Progenitor cell of endocrine pancreas (in vitro differentiated cells): ENCODE results near the gene ACOT7. TPM values are rescaled to one million over a fixed set of nuclear protein-coding genes. Genes with fewer than 3 reads are reported as not detected.
"Not testable (repeated sequence)": the region's sequence is repeated elsewhere in the genome, so short reads cannot be mapped to it uniquely, and the experiment has no call there.

ENCODE experiments used
- DNase-seq: peaks from one replicate; pipeline ENCODE4 v3.0.0; 2021; ENCODE audit warnings: low spot score; ENCODE audit not compliant: unreplicated experiment
- H3K27ac Mint-ChIP-seq: 2 replicates; pipeline ENCODE4 v1.8.0; 2021; ENCODE audit warnings: mild to moderate bottlenecking, moderate library complexity, mixed read lengths
- H3K27me3 Mint-ChIP-seq: 2 replicates; pipeline ENCODE4 v1.8.0; 2021; ENCODE audit warnings: mixed read lengths
- H3K36me3 Mint-ChIP-seq: 2 replicates; pipeline ENCODE4 v1.8.0; 2022; ENCODE audit warnings: mixed read lengths; ENCODE audit not compliant: insufficient read depth
- H3K4me1 Mint-ChIP-seq: 2 replicates; pipeline ENCODE4 v1.8.0; 2021; ENCODE audit warnings: low read depth, mixed read lengths
- H3K4me3 Mint-ChIP-seq: 2 replicates; pipeline ENCODE4 v1.8.0; 2021; ENCODE audit warnings: low read depth, mild to moderate bottlenecking, moderate library complexity, mixed read lengths
- H3K9me3 Mint-ChIP-seq: 2 replicates; pipeline ENCODE4 v1.8.0; 2021; ENCODE audit warnings: low read depth, mixed read lengths
- total RNA-seq: library from RNA; stranded (reverse); gene quantifications from 2 replicates; pipeline ENCODE4 v1.2.1, GENCODE V29; 2021
- TF ChIP-seq, protein P1 (sequence below): fragments of 200-600 bp; sonication (generic); IDR thresholded peaks from one replicate; pipeline ENCODE4 v1.5.0; 2021; ENCODE audit warnings: antibody characterized with exemption, mild to moderate bottlenecking; ENCODE audit not compliant: unreplicated experiment

Gene ACOT7
- total RNA-seq, 1 donor from 2014 or later: 30.2 TPM

DNA sequence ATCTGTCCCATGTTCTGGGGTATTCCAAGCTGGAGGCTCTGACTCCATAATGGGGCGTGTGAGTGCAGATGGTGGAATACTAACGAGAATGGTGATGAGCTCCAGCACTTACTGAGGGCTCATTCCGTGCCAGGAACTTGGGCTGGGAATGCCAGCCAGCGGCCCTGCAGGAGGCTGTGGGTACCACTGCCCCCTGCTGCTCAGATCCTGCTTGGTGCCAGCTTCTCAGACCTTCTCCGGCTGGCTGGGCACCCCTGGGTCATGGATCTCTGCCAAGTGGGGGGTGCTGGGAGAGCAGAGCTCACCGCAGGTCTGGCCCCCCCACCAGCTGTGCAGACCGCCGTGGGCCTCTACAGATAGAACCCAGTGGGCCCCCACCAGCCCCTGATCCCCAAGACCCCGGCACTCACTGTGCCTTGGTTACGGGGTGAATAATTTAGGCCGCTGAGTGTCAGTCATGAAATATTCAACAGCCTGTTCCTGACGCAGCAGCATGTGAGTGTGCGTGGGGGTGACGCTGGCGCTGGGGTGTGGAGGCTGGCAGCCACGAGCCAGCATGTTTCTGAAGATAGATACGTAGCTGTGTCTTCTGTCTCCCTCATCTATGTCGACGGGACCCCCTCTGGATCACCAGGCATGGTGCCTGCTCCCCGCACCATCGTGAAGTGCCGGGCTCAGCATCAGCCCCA, 43.6 kb upstream of the ACOT7 start:
- H3K27me3 Mint-ChIP-seq: peaks cover 38% of the 10 kb centered on the region

GRCh38 chr1:6436277-6436676, 42.7 kb upstream of the ACOT7 start:
- not testable (repeated sequence) for H3K4me3 Mint-ChIP-seq, H3K4me1 Mint-ChIP-seq, DNase-seq, H3K36me3 Mint-ChIP-seq, H3K27ac Mint-ChIP-seq, H3K9me3 Mint-ChIP-seq
- H3K27me3 Mint-ChIP-seq: peaks cover 30% of the 10 kb centered on the region

More for the DNA sequence above, 43.6 kb upstream of the ACOT7 start:
- not testable (repeated sequence) for DNase-seq, H3K36me3 Mint-ChIP-seq, H3K4me3 Mint-ChIP-seq, H3K9me3 Mint-ChIP-seq, H3K27ac Mint-ChIP-seq, H3K4me1 Mint-ChIP-seq
- TF ChIP-seq, protein P1, sequence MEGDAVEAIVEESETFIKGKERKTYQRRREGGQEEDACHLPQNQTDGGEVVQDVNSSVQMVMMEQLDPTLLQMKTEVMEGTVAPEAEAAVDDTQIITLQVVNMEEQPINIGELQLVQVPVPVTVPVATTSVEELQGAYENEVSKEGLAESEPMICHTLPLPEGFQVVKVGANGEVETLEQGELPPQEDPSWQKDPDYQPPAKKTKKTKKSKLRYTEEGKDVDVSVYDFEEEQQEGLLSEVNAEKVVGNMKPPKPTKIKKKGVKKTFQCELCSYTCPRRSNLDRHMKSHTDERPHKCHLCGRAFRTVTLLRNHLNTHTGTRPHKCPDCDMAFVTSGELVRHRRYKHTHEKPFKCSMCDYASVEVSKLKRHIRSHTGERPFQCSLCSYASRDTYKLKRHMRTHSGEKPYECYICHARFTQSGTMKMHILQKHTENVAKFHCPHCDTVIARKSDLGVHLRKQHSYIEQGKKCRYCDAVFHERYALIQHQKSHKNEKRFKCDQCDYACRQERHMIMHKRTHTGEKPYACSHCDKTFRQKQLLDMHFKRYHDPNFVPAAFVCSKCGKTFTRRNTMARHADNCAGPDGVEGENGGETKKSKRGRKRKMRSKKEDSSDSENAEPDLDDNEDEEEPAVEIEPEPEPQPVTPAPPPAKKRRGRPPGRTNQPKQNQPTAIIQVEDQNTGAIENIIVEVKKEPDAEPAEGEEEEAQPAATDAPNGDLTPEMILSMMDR: peak; percentile 10

- Mint-ChIP-seq H3K4me1 (peaks cover 5% of the 10 kb centered on the region), H3K36me3 (no peaks in the 10 kb centered on the region), H3K27ac (no peak overlapping the region), H3K9me3 (no peaks in the 10 kb centered on the region), H3K27me3 (peaks cover 28% of the 10 kb centered on the region), H3K4me3 (no peak overlapping the region)
- DNase-seq: no peak
- TF ChIP-seq, protein P1: no peak
Observed at GRCh38 chr1:6435547-6435946, 42.0 kb upstream of the ACOT7 start.

- Mint-ChIP-seq H3K27ac (no peak overlapping the region), H3K9me3 (no peaks in the 10 kb centered on the region), H3K27me3 (peaks cover 32% of the 10 kb centered on the region), H3K4me3 (no peak overlapping the region), H3K36me3 (no peaks in the 10 kb centered on the region), H3K4me1 (peaks cover 6% of the 10 kb centered on the region)
- DNase-seq: no peak
- TF ChIP-seq, protein P1: no peak
Observed at GRCh38 chr1:6435129-6435528, 41.6 kb upstream of the ACOT7 start.

DNA sequence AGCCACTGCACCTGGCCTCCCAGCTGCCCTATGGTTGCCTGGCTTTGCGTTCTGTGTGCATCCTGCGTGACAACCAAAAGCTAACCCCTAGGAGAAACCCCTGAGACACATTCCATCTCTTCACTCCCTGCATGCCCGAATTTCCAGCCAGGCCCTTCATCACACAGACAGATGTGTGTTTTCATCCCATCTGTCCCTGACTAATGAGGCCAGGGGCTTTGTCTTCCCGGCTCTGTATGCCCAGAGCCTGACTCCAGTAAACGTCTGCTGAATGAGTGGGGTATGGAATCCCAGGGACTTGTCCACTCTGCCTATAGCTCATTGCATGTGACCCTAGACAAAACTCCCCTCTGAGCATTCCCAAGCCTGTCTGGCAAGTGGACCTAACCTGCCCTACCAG, 40.6 kb upstream of the ACOT7 start:
- Mint-ChIP-seq H3K27ac (no peak overlapping the region), H3K27me3 (peaks cover 34% of the 10 kb centered on the region), H3K36me3 (no peaks in the 10 kb centered on the region), H3K4me3 (no peak overlapping the region), H3K9me3 (no peaks in the 10 kb centered on the region), H3K4me1 (peaks cover 5% of the 10 kb centered on the region)
- TF ChIP-seq, protein P1: no peak
- DNase-seq: no peak

GRCh38 chr1:6431645-6432579, 38.3 kb upstream of the ACOT7 start:
- not testable (repeated sequence) for DNase-seq, H3K4me1 Mint-ChIP-seq, H3K36me3 Mint-ChIP-seq, H3K4me3 Mint-ChIP-seq, H3K27ac Mint-ChIP-seq, H3K9me3 Mint-ChIP-seq
- H3K27me3 Mint-ChIP-seq: peaks cover 40% of the 10 kb centered on the region

DNA sequence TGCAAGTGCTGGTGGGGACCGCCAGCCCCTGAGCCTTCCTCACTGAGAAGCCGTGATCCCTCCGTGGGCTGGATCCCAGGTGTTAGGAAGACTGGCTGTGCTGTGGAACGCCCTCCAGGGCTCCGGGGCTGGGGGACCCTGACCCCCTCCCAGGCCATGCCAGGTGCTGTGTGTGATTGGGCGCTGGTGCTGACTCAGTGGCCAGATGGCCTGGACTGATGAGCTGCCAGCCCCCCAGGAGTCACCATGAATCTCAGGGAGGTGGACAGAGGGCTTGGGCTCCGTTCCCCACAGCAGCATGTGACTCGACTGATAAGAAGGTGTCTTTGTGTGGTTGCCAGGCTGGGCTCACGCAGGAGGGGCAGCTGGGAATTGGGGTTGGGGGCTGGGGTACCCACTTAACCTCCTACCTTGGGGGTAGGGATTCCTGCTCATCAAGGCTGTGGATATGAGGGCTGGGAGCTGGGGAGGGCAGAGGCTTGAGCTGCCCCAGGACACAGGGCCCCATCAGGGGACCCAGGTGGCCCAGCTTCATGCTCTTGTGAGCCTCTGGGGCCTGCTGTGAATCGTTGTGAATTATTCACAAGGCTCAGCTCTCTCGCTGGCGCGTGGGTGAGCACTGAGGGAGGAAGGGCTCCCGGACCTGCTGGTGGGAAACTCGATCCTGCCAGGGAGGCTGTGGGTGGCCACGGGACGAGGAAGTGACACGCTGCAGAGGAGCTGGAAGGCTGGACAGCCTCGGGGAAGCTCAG, 36.3 kb upstream of the ACOT7 start:
- H3K9me3 Mint-ChIP-seq, DNase-seq, H3K4me3 Mint-ChIP-seq, H3K36me3 Mint-ChIP-seq, H3K27ac Mint-ChIP-seq, H3K4me1 Mint-ChIP-seq: not testable (repeated sequence)
- H3K27me3 Mint-ChIP-seq: peaks cover 50% of the 10 kb centered on the region

GRCh38 chr1:6428453-6428852, 34.9 kb upstream of the ACOT7 start:
- not testable (repeated sequence) for H3K27ac Mint-ChIP-seq, DNase-seq, H3K4me3 Mint-ChIP-seq, H3K9me3 Mint-ChIP-seq, H3K36me3 Mint-ChIP-seq, H3K4me1 Mint-ChIP-seq
- peaks cover 48% of the 10 kb centered on the region for H3K27me3 Mint-ChIP-seq
